ENCODE data around the gene EIF3M.
"Not testable (repeated sequence)": the region's sequence is repeated elsewhere in the genome, so short reads cannot be mapped to it uniquely, and the experiment has no call there.

EIF3M gene

DNA sequence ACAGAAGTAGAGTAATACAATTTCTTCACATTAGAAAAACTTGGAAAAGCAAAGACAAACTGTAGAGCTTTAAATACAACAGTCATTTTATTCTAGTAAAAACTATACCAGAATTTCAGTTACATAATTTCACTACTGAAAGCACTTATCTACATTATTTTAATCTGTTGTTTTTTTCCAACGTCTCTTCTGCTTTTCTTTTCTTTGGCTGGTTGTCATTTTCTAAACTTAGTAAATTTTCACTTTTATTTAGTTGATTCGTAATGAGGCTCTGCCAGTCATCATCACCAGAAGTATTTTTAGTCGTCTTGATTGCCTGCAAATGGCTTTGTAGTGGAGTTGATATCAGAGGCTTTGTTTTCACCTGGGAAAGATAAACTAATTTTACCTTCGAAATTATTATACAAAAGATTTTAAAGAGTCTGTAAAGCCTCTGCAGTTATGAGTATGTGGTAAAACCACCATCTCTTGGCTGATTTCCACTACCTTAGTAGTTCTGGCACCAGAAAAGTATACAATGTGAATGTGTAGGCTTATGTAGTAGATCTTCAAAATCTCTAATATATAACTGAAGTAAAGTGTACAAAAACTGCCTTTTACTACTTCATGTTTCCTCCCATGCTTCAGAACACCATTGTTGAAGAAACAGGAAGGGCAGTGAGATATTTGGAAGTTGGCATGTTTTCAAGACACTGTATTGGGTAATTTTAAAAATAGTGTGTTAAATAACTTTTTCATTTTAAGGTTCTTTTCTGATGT lies 19.2 kb downstream of the EIF3M start:
- Histone ChIP-seq H3K4me1 (ENCODE audit: insufficient read depth, low read length) (peaks cover 3% of the 10 kb centered on the region; the same call in 1 of the 2 replicates), H2AFZ (ENCODE audit: low read depth, low read length) (no peak overlapping the region), H3K79me2 (ENCODE audit: insufficient read depth, low read length) (peaks cover 22% of the 10 kb centered on the region), H3K9ac (ENCODE audit: low read depth, low read length) (no peak overlapping the region), H3K27me3 (ENCODE audit: insufficient read depth, low read length, poor library complexity) (no peaks in the 10 kb centered on the region), H4K20me1 (ENCODE audit: insufficient read depth, low read length) (no peaks in the 10 kb centered on the region), H3K9me3 (ENCODE audit: insufficient read depth, low read length, severe bottlenecking) (peaks cover 7% of the 10 kb centered on the region), H3K4me2 (ENCODE audit: insufficient read depth, low read length) (no peak overlapping the region), H3K4me3 (ENCODE audit: low read depth in 1 of 2, low read length in 2 of 2) (no peak overlapping the region), H3K36me3 (ENCODE audit: insufficient read depth, low read length) (peaks cover 90% of the 10 kb centered on the region), H3K27ac (ENCODE audit: low read length) (no peak overlapping the region)
- ATAC-seq (ENCODE audit: insufficient read depth, low read depth) (no peak), DNase-seq (no peak)
- TF ChIP-seq, protein P1, sequence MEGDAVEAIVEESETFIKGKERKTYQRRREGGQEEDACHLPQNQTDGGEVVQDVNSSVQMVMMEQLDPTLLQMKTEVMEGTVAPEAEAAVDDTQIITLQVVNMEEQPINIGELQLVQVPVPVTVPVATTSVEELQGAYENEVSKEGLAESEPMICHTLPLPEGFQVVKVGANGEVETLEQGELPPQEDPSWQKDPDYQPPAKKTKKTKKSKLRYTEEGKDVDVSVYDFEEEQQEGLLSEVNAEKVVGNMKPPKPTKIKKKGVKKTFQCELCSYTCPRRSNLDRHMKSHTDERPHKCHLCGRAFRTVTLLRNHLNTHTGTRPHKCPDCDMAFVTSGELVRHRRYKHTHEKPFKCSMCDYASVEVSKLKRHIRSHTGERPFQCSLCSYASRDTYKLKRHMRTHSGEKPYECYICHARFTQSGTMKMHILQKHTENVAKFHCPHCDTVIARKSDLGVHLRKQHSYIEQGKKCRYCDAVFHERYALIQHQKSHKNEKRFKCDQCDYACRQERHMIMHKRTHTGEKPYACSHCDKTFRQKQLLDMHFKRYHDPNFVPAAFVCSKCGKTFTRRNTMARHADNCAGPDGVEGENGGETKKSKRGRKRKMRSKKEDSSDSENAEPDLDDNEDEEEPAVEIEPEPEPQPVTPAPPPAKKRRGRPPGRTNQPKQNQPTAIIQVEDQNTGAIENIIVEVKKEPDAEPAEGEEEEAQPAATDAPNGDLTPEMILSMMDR (IDR thresholded peaks at IDR 0.05; ENCODE audit: borderline replicate concordance, extremely low read depth, low read length, poor library complexity, severe bottlenecking) = no peak
- no peak for TF ChIP-seq EZH2 (IDR thresholded peaks at IDR 0.05; ENCODE audit: borderline replicate concordance, low read depth, low read length, severe bottlenecking)

- Histone ChIP-seq H3K9me3 (ENCODE audit: insufficient read depth, low read length, severe bottlenecking) (peaks cover 16% of the 10 kb centered on the region), H3K36me3 (ENCODE audit: insufficient read depth, low read length) (peaks cover 66% of the 10 kb centered on the region), H4K20me1 (ENCODE audit: insufficient read depth, low read length) (no peaks in the 10 kb centered on the region), H3K9ac (ENCODE audit: low read depth, low read length) (no peak overlapping the region), H3K4me3 (ENCODE audit: low read depth in 1 of 2, low read length in 2 of 2) (no peak overlapping the region), H3K27me3 (ENCODE audit: insufficient read depth, low read length, poor library complexity) (no peaks in the 10 kb centered on the region), H3K4me1 (ENCODE audit: insufficient read depth, low read length) (no peaks in the 10 kb centered on the region), H2AFZ (ENCODE audit: low read depth, low read length) (no peak overlapping the region), H3K27ac (ENCODE audit: low read length) (no peak overlapping the region), H3K79me2 (ENCODE audit: insufficient read depth, low read length) (no peaks in the 10 kb centered on the region), H3K4me2 (ENCODE audit: insufficient read depth, low read length) (no peak overlapping the region)
- DNase-seq = no peak
- no peak for TF ChIP-seq EZH2 (IDR thresholded peaks at IDR 0.05; ENCODE audit: borderline replicate concordance, low read depth, low read length, severe bottlenecking)
- TF ChIP-seq, protein P1 (IDR thresholded peaks at IDR 0.05; ENCODE audit: borderline replicate concordance, extremely low read depth, low read length, poor library complexity, severe bottlenecking) = no peak
- no peak; the same call in 2 of the 3 replicates for ATAC-seq (ENCODE audit: insufficient read depth, low read depth)
Measured at GRCh38 chr11:32606220-32606619, 22.6 kb downstream of the EIF3M start.

- not testable (repeated sequence) for H3K4me1 ChIP-seq (ENCODE audit: insufficient read depth, low read length); DNase-seq; H3K4me3 ChIP-seq (ENCODE audit: low read depth in 1 of 2, low read length in 2 of 2); ATAC-seq (ENCODE audit: insufficient read depth, low read depth); H3K27ac ChIP-seq (ENCODE audit: low read length); H3K27me3 ChIP-seq (ENCODE audit: insufficient read depth, low read length, poor library complexity); H3K79me2 ChIP-seq (ENCODE audit: insufficient read depth, low read length); H4K20me1 ChIP-seq (ENCODE audit: insufficient read depth, low read length); H3K9ac ChIP-seq (ENCODE audit: low read depth, low read length); H2AFZ ChIP-seq (ENCODE audit: low read depth, low read length); H3K4me2 ChIP-seq (ENCODE audit: insufficient read depth, low read length)
- Histone ChIP-seq H3K9me3 (ENCODE audit: insufficient read depth, low read length, severe bottlenecking) (peaks cover 16% of the 10 kb centered on the region), H3K36me3 (ENCODE audit: insufficient read depth, low read length) (peaks cover 40% of the 10 kb centered on the region)
Measured at GRCh38 chr11:32608826-32609225, 25.2 kb downstream of the EIF3M start.

DNA sequence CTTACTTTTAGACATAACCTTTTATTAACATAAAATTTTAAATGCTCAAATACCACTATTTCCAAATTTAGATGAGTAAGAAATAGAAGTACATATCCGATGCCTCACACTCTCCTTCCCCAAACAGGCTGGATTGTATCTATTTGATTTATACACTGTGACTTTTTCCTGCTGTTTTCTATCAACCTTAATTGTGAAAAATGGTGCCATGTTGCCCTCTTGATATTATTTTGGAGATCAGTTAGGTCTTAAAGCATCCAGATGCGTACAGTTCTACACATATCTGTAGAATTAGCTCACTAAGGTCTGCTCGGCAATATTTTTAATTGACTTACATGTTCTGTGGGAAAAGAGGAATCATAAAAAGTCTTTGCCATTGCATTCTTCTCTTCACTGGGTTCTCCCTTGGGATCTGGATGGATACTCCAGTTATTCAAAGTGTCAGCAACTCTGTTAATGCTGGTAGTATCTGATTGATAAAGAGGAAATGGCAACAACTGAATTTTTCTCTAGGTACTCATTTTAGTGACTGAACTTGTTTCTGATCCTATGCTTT lies 27.2 kb downstream of the EIF3M start:
- ATAC-seq (ENCODE audit: insufficient read depth, low read depth) (no peak), DNase-seq (no peak)
- TF ChIP-seq, protein P1 (IDR thresholded peaks at IDR 0.05; ENCODE audit: borderline replicate concordance, extremely low read depth, low read length, poor library complexity, severe bottlenecking) = no peak
- TF ChIP-seq EZH2 (IDR thresholded peaks at IDR 0.05; ENCODE audit: borderline replicate concordance, low read depth, low read length, severe bottlenecking) = no peak
- Histone ChIP-seq H3K27ac (ENCODE audit: low read length) (no peak overlapping the region), H3K36me3 (ENCODE audit: insufficient read depth, low read length) (peaks cover 20% of the 10 kb centered on the region), H3K4me1 (ENCODE audit: insufficient read depth, low read length) (no peaks in the 10 kb centered on the region), H3K79me2 (ENCODE audit: insufficient read depth, low read length) (no peaks in the 10 kb centered on the region), H3K9ac (ENCODE audit: low read depth, low read length) (no peak overlapping the region), H3K4me2 (ENCODE audit: insufficient read depth, low read length) (no peak overlapping the region), H3K9me3 (ENCODE audit: insufficient read depth, low read length, severe bottlenecking) (peaks cover 16% of the 10 kb centered on the region), H2AFZ (ENCODE audit: low read depth, low read length) (no peak overlapping the region), H3K4me3 (ENCODE audit: low read depth in 1 of 2, low read length in 2 of 2) (no peak overlapping the region), H3K27me3 (ENCODE audit: insufficient read depth, low read length, poor library complexity) (no peaks in the 10 kb centered on the region), H4K20me1 (ENCODE audit: insufficient read depth, low read length) (no peaks in the 10 kb centered on the region)
